ENCODE measurements around the gene HAP1. TPM values are rescaled to one million over a fixed set of nuclear protein-coding genes. Genes with fewer than 3 reads are reported as not detected.

The HAP1 gene, protein sequence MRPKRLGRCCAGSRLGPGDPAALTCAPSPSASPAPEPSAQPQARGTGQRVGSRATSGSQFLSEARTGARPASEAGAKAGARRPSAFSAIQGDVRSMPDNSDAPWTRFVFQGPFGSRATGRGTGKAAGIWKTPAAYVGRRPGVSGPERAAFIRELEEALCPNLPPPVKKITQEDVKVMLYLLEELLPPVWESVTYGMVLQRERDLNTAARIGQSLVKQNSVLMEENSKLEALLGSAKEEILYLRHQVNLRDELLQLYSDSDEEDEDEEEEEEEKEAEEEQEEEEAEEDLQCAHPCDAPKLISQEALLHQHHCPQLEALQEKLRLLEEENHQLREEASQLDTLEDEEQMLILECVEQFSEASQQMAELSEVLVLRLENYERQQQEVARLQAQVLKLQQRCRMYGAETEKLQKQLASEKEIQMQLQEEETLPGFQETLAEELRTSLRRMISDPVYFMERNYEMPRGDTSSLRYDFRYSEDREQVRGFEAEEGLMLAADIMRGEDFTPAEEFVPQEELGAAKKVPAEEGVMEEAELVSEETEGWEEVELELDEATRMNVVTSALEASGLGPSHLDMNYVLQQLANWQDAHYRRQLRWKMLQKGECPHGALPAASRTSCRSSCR
- total RNA-seq (2022; extraction: Qiagen RNA extraction; ENCODE audit: low read depth): 1.2 to 1.9 TPM (median 1.7 TPM) in 5 replicates

DNA sequence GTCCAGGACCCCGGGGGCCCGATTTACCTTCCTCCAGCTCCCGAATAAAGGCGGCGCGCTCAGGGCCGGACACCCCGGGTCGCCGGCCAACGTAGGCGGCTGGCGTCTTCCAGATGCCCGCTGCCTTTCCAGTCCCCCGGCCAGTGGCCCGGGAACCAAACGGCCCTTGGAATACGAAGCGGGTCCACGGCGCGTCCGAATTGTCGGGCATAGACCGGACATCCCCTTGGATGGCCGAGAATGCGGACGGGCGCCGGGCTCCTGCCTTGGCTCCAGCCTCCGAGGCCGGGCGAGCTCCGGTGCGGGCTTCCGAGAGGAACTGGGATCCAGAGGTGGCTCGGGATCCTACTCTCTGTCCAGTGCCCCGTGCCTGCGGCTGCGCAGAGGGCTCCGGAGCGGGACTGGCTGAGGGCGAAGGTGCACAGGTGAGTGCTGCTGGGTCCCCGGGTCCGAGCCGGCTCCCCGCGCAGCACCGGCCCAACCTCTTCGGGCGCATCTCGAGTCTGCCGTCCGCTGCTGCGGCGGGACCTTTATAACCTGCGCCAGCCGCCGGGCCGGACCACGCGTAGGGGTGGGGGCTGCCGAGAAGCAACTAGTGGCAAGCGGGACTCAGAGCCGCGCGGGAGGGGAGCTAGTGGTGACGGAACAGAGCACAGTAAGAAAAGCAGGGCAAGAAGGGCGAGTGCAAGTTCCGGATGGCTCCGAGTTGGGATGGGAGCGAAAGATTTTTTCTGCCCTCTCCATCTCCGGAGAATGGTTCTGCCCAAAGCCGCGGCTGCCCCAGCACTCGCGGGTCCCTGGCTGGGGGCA is at the start of gene HAP1:
Gene HAP1 (minus strand): TSS at position 505 of the 810 bp plus-strand sequence. CDS start 9 bp downstream, at position 496.

DNA sequence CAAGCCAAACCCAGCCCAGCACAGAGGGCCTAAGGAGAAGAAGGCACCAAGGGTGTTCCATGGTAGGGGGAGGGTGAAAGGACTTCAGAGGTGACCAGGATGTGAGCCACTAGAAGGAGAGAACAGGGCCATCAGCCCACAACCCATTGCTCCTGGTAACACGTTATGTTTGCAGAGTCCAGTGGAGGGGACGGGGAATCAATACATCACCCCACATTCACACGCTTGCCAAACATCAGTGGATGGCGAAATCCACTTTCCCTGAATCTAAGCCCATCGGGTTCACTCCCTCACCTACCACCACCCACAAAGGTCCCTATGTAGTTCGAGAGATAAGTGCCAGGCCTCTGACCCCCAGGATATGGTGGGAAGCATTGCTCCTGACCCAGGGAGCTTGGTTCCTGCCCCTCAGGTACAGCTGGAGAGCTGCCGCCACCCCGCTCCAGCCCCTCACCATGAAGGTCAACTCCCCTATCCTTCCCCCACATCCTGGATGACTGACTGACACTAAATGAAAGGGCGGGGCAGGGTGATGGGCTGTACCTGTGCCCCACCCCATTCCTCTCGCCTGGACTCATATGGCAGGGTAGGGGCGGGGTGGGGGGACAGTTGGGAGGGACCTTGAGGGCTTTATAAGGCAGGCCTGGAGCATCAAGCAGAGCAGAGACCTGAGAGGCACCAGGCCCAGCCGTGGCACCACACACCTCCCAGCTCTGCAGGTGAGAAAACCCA is 22.6 kb downstream of the HAP1 start, which contains the start of gene GAST:
Gene GAST (plus strand): TSS at position 663 of the 732 bp plus-strand sequence. CDS start 3,106 bp downstream, outside the sequence.

DNA sequence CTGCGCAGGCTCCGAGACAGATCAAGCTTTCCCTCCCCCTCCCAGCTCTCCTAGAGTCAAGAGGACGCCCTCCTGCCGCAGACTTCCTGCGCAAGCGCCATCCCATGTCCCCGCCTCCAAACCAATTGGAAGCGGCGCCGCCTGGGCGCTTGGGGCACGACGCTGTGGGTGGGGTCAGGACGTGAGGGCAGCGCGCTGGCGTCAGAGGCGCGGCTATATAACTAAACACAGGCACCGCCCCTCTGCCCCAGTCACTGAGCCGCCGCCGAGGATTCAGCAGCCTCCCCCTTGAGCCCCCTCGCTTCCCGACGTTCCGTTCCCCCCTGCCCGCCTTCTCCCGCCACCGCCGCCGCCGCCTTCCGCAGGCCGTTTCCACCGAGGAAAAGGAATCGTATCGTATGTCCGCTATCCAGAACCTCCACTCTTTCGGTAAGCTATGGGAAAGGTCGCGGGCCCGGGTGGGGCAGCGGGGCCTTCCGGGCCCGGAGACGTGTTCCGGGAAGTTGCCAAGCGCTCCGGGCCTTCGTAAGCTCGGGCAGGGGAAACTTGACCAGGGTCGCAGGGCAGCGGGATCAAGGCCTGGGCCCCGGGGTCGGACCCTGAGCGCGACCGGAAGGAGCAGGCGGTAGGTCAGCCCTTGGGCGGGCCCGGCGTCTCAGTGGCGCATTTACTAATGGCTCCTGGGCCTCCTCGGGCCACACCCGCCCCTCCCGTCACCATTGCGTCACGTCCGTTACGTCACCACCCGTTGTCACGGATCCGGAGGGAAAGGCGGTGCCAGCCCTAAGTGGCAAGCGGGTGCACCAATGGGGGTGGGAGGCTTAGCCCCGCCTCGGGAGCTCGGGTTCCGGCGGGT is 45.6 kb downstream of the HAP1 start, which contains the start of gene EIF1:
Gene EIF1 (plus strand): TSS at position 245 of the 856 bp plus-strand sequence. CDS start 154 bp downstream, at position 399.

Other genes starting within 250 kb of the HAP1 start
- not detected in 5 replicates for gene KRT36, start 244.7 kb downstream of the HAP1 start, total RNA-seq (2022; extraction: Qiagen RNA extraction; ENCODE audit: low read depth)
- 0.16 to 0.30 TPM (median 0.20 TPM) in 5 replicates for gene KRT13, start 229.0 kb downstream of the HAP1 start, total RNA-seq (2022; extraction: Qiagen RNA extraction; ENCODE audit: low read depth)
- gene KRT15, start 215.8 kb downstream of the HAP1 start, total RNA-seq (2022; extraction: Qiagen RNA extraction; ENCODE audit: low read depth): 3.5 to 6.2 TPM (median 5.4 TPM) in 5 replicates
- gene KRT19, start 206.3 kb downstream of the HAP1 start, total RNA-seq (2022; extraction: Qiagen RNA extraction; ENCODE audit: low read depth): 43.9 to 68.3 TPM (median 57.0 TPM) in 5 replicates
- gene KRT9, start 162.6 kb downstream of the HAP1 start, total RNA-seq (2022; extraction: Qiagen RNA extraction; ENCODE audit: low read depth): not detected in 5 replicates
- 0.14 to 0.30 TPM (median 0.16 TPM) in 3 of 5 replicates, not detected in the others for gene KRT14, start 147.7 kb downstream of the HAP1 start, total RNA-seq (2022; extraction: Qiagen RNA extraction; ENCODE audit: low read depth)
- gene KRT16, start 121.9 kb downstream of the HAP1 start, total RNA-seq (2022; extraction: Qiagen RNA extraction; ENCODE audit: low read depth): 0.43 to 0.96 TPM (median 0.73 TPM) in 5 replicates
- gene KRT17, start 110.1 kb downstream of the HAP1 start, total RNA-seq (2022; extraction: Qiagen RNA extraction; ENCODE audit: low read depth): 0.77 to 1.2 TPM (median 1.1 TPM) in 5 replicates
- 1,218 to 1,665 TPM (median 1,423 TPM) in 5 replicates for gene EIF1, start 45.8 kb downstream of the HAP1 start, total RNA-seq (2022; extraction: Qiagen RNA extraction; ENCODE audit: low read depth)
- 0.14 TPM in 1 of 5 replicates, not detected in the others for gene GAST, start 22.3 kb downstream of the HAP1 start, total RNA-seq (2022; extraction: Qiagen RNA extraction; ENCODE audit: low read depth)
- 84.4 to 128 TPM (median 119 TPM) in 5 replicates for gene JUP, start 52.1 kb upstream of the HAP1 start, total RNA-seq (2022; extraction: Qiagen RNA extraction; ENCODE audit: low read depth)
- gene P3H4, start 77.3 kb upstream of the HAP1 start, total RNA-seq (2022; extraction: Qiagen RNA extraction; ENCODE audit: low read depth): 28.2 to 40.1 TPM (median 37.2 TPM) in 5 replicates
- gene FKBP10, start 78.4 kb upstream of the HAP1 start, total RNA-seq (2022; extraction: Qiagen RNA extraction; ENCODE audit: low read depth): 94.4 to 120 TPM (median 107 TPM) in 5 replicates
- gene NT5C3B, start 101.6 kb upstream of the HAP1 start, total RNA-seq (2022; extraction: Qiagen RNA extraction; ENCODE audit: low read depth): 100 to 115 TPM (median 113 TPM) in 5 replicates
- gene KLHL10, start 103.2 kb upstream of the HAP1 start, total RNA-seq (2022; extraction: Qiagen RNA extraction; ENCODE audit: low read depth): 0.03 TPM in 1 of 5 replicates, not detected in the others
- 2.2 to 4.6 TPM (median 2.8 TPM) in 5 replicates for gene KLHL11, start 130.8 kb upstream of the HAP1 start, total RNA-seq (2022; extraction: Qiagen RNA extraction; ENCODE audit: low read depth)
- 261 to 324 TPM (median 311 TPM) in 5 replicates for gene ACLY, start 184.3 kb upstream of the HAP1 start, total RNA-seq (2022; extraction: Qiagen RNA extraction; ENCODE audit: low read depth)
- 1.1 to 2.4 TPM (median 1.7 TPM) in 5 replicates for gene ODAD4, start 196.0 kb upstream of the HAP1 start, total RNA-seq (2022; extraction: Qiagen RNA extraction; ENCODE audit: low read depth)
- gene CNP, start 232.2 kb upstream of the HAP1 start, total RNA-seq (2022; extraction: Qiagen RNA extraction; ENCODE audit: low read depth): 57.9 to 75.9 TPM (median 71.3 TPM) in 5 replicates